Lung (tissue), 12 donors: ENCODE data around the gene RBP7. TPM values are rescaled to one million over a fixed set of nuclear protein-coding genes. Genes with fewer than 3 reads are reported as not detected.

Source experiments
- ATAC-seq: fragments of 200-7000 bp; cut with Tn5 transposase; one replicate; pipeline ENCODE4 v1.9.1; 2020; ENCODE audit warnings: moderate number of reproducible peaks; ENCODE audit not compliant: insufficient read depth, low FRiP score
- DNase-seq, 3 donors: peaks; one replicate each; pipeline ENCODE4 v3.0.0-alpha.2; 2013 to 2017
- H3K27ac ChIP-seq, 2 donors: one replicate each; pipeline ENCODE4 v1.5.1; 2013; ENCODE audit warnings: mild to moderate bottlenecking in 2 of 2, moderate library complexity in 2 of 2, control low read depth in 1 of 2, inconsistent platforms in 1 of 2, low read depth in 1 of 2, low read length in 1 of 2
- H3K27me3 ChIP-seq, 3 donors: one replicate each; pipeline ENCODE4 v1.5.1; 2013; ENCODE audit warnings: low read length in 2 of 3; ENCODE audit not compliant: control insufficient read depth in 3 of 3, insufficient read depth in 3 of 3
- H3K36me3 ChIP-seq, 4 donors: one replicate each; pipeline ENCODE4 v1.5.1; 2013; ENCODE audit warnings: low read length in 4 of 4, mild to moderate bottlenecking in 1 of 4, moderate library complexity in 1 of 4; ENCODE audit not compliant: control insufficient read depth in 4 of 4, insufficient read depth in 4 of 4
- H3K4me1 ChIP-seq, 5 donors: one replicate each; pipeline ENCODE4 v1.5.1; 2013; ENCODE audit warnings: low read length in 5 of 5, mild to moderate bottlenecking in 2 of 5, moderate library complexity in 1 of 5; ENCODE audit not compliant: control insufficient read depth in 5 of 5, insufficient read depth in 5 of 5
- H3K4me3 ChIP-seq: one replicate; pipeline ENCODE4 v1.5.1; 2013; ENCODE audit warnings: mild to moderate bottlenecking, control low read depth, moderate library complexity
- H3K9ac ChIP-seq, 2 donors: one replicate each; pipeline ENCODE4 v1.5.1; 2013; ENCODE audit warnings: low read length in 2 of 2, control low read depth in 1 of 2; ENCODE audit not compliant: insufficient read depth in 1 of 2
- H3K9me3 ChIP-seq, 4 donors: one replicate each; pipeline ENCODE4 v1.5.1; 2013; ENCODE audit warnings: low read length in 3 of 4, mild to moderate bottlenecking in 1 of 4, moderate library complexity in 1 of 4; ENCODE audit not compliant: control insufficient read depth in 4 of 4, insufficient read depth in 3 of 4
- WGBS, 2 donors: extraction: QIAGEN DNeasy Blood & Tissue Kit; methylation state at CpG; one replicate each; pipeline ENCODE4 v1.1.7; 2013; 5-methylcytosine and 5-hydroxymethylcytosine counted together
- polyA plus RNA-seq, 2 donors: library from polyadenylated mRNA; stranded (reverse); fragments of 200-250 nt; gene quantifications; one replicate each; pipeline ENCODE4 v1.2.1, GENCODE V29; 2013
- total RNA-seq, 2 donors: library from RNA; depleted of rRNA in 1 of 2; stranded (reverse); fragments of >200 nt in 1 of 2; gene quantifications; one replicate each; pipeline ENCODE4 v1.2.1, GENCODE V29; 2014 to 2021
- TF ChIP-seq, protein P1 (sequence below): IDR thresholded peaks from 2 replicates; pipeline ENCODE4 v1.5.1; 2012; ENCODE audit warnings: mild to moderate bottlenecking; ENCODE audit errors: control extremely low read depth, extremely low read depth
- donor health status: control.
- donor health status: control.
- donor health status: Bipolar disorder and iron deficiency.
- donor health status: healthy.
- donor health status: DM: yes; HTN: yes; CAD: no.

The RBP7 gene
- total and polyA plus RNA-seq, 4 donors, result 2.1 to 9.8 (median 7.7) TPM

DNA sequence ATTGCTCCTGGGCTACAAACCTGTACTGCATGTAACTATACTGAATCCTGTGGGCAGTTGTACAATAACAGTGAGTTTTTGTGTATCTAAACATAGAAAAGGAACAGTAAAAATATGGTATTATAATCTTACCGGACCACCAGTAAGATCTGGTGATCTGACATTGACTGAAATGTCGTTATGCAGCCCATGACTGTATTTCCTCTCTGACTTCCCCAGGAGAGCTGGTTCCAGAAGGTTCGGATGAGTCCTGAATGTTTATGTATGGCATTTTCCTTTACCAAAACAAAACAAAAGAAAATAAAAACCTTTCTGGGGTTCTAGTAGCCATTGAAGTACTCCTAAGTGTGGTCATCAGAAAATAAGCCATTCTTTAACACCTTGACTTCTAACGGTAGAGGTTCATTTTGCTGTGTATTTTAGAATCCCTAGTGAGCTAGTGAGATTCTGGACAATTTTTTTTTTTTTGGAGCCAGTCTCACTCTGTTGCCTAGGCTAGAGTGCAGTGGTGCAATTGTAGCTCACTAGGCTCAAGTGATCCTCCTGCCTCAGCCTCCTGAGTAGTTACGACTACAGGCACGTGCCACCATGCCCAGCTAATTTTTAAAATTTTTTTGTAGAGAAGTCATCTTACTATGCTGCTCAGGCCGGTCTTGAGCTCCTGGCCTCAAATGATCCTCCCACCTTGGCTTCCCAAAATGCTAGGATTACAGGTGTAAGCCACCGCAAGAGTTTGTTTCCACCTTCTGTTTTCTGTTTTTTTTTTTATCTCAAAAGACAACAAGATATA, 63.5 kb downstream of the RBP7 start:
- DNase-seq, result no peak
- no peak overlapping the region for H3K27ac ChIP-seq
- WGBS, 2 donors, result 76 to 79% methylated on average over 8 of the region's 8 CpGs
- no peak for ATAC-seq
- TF ChIP-seq, protein P1, sequence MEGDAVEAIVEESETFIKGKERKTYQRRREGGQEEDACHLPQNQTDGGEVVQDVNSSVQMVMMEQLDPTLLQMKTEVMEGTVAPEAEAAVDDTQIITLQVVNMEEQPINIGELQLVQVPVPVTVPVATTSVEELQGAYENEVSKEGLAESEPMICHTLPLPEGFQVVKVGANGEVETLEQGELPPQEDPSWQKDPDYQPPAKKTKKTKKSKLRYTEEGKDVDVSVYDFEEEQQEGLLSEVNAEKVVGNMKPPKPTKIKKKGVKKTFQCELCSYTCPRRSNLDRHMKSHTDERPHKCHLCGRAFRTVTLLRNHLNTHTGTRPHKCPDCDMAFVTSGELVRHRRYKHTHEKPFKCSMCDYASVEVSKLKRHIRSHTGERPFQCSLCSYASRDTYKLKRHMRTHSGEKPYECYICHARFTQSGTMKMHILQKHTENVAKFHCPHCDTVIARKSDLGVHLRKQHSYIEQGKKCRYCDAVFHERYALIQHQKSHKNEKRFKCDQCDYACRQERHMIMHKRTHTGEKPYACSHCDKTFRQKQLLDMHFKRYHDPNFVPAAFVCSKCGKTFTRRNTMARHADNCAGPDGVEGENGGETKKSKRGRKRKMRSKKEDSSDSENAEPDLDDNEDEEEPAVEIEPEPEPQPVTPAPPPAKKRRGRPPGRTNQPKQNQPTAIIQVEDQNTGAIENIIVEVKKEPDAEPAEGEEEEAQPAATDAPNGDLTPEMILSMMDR, result no peak
- H3K4me1 ChIP-seq, result peaks cover 0 to 16% (median 8%) of the 10 kb centered on the region in 5 donors
- H3K4me3 ChIP-seq, result no peak overlapping the region
- no peaks in the 10 kb centered on the region for H3K9me3 ChIP-seq
- H3K9ac ChIP-seq, result no peak overlapping the region
- H3K27me3 ChIP-seq, result no peaks in the 10 kb centered on the region
- H3K36me3 ChIP-seq, result peaks cover 0 to 4% (median 0%) of the 10 kb centered on the region in 4 donors

GRCh38 chr1:10061276-10061675, 64.2 kb downstream of the RBP7 start:
- TF ChIP-seq, protein P1, result no peak
- H3K9me3 ChIP-seq, result no peaks in the 10 kb centered on the region
- H3K4me3 ChIP-seq, result no peak overlapping the region
- peaks cover 0 to 4% (median 0%) of the 10 kb centered on the region in 4 donors for H3K36me3 ChIP-seq
- H3K27me3 ChIP-seq, result no peaks in the 10 kb centered on the region
- H3K4me1 ChIP-seq, result peaks cover 0 to 19% (median 8%) of the 10 kb centered on the region in 5 donors
- no peak for DNase-seq
- H3K9ac ChIP-seq, result no peak overlapping the region
- ATAC-seq, result no peak
- no peak overlapping the region for H3K27ac ChIP-seq
- 93 to 95% methylated on average over 5 of the region's 5 CpGs for WGBS, 2 donors

DNA sequence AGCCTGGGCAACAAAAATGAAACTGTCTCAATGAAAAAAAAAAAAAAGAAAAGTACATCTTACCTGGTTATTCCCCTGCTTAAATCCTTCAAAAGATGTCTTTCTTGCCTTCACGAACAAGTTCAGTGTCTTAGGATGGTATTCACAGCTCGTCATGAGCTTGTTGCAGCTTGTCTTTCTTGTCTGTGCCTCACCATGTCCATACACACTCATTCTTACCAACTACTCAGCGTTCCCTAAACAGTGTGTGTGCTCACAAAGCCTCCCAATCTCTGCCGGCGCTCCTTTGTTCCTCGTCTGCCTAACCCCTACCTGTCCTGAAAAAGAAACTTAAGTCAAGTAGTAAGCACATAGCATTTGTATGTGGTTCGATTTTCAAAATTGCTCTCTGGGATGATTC, 66.8 kb downstream of the RBP7 start:
- Histone ChIP-seq H3K9me3 (no peaks in the 10 kb centered on the region), H3K27ac (no peak overlapping the region), H3K4me3 (no peak overlapping the region), H3K36me3 (no peaks in the 10 kb centered on the region), H3K27me3 (no peaks in the 10 kb centered on the region), H3K4me1 (peaks cover 0 to 17% (median 10%) of the 10 kb centered on the region in 5 donors), H3K9ac (no peak overlapping the region)
- DNase-seq, result no peak
- 85 to 86% methylated on average over 7 of the region's 7 CpGs for WGBS, 2 donors
- TF ChIP-seq, protein P1, result no peak
- ATAC-seq, result no peak
